NCI-H345 treated with DMSO at 0.1 percent for 48 hours (cell line): Measurements from ENCODE around the gene CNGB1.
"Not testable (repeated sequence)": the region's sequence is repeated elsewhere in the genome, so short reads cannot be mapped to it uniquely, and the experiment has no call there.

Source experiments
- DNase-seq: peaks from one replicate; lab custom pipeline; 2025; ENCODE audit not compliant: unreplicated experiment; lab: John Stamatoyannopoulos, UW

The CNGB1 gene

DNA sequence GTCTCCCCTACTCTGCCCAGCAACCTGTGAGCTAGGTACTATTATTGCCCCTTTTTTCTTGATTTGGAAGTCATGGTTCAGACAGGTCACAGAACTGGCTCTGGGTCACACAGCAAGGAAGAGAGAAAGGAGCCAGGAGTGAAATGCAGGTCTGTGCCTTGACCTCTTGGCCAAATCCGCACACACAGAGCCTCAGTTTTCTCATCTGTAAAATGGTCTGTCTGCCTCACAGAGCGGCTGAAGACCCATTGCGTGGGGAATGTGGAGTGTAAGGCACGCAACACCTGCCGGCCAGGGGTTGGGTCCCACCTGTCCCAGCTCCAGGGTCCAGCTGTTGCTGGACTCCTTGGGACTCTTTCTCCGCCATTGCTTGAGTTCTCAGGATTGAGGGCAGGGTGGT lies 32.4 kb downstream of the CNGB1 start:
- DNase-seq, result no peak

DNA sequence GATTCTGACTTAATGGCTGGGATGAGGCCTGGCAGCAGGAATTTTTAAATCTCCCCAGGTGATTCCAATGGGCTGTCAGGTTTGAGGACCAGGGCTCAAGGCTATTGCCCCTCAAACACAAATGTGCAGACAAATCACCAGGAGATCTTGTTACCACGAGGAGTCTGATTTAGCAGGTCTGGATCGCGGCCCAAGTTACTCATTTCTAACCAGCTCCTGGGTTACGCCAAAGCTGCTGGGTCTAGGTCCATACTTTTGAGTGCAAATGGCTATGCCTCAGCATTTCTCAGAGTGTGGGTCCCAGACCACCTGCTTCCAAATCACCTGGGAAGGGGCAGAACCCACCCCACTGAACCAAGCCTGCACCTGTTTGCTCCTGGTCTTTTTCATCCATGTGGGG lies 33.1 kb downstream of the CNGB1 start:
- DNase-seq, result no peak

DNA sequence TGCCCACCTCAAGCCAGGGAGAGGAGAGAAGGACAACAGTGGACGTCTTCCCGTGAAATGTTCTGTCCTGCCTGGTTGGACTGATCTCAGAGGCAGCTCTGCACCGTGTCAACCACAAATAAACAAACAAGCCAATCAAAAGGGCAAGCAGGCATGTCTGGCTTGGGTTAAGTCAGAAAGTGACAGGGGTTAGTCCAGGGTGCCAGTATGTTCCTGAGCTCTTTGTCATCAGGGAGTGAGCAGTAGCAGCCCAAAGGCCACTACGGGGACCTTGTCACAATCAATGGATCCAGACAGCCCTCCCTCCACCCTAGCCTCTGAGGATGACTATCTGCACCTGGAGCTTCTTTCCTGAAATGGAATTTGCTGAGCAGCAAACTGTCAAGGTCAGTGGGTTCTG lies 35.0 kb downstream of the CNGB1 start:
- DNase-seq, result no peak

DNA sequence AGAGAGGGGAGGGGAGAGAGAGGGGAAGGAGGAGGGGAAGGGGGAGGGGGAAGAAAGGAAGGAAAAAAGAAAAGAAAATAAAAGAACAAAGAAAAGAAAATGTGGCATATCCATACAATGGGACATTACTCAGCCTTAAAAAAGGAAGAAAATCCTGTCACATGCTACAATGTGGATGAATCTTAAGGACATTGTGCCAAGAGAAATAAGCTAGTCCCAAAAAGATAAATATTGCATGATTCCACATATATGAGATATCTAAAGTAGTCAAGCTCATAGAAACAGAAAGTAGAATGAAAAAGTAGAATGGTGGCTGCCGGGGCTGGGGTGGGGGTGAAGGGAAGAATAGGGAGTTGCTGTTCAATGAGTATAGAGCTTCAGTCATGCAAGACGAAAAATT lies 40.4 kb downstream of the CNGB1 start:
- no peak for DNase-seq

DNA sequence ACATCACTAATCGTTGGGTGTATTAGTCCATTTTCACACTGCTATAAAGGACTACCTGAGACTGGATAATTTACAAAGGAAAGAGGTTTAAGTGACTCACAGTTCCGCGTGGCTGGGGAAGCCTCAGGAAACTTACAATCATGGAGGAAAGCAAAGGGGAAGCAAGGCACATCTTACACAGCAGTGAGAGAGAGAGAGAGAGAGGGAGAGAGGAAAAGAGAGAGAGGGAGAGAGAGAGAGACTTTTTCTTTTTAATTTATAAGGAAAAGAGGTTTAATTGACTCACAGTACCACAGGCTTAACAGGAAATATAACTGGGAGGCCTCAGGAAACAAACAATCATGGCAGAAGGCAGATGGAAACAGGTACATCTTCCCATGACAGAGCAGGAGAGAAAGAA lies 41.7 kb downstream of the CNGB1 start:
- no peak for DNase-seq

DNA sequence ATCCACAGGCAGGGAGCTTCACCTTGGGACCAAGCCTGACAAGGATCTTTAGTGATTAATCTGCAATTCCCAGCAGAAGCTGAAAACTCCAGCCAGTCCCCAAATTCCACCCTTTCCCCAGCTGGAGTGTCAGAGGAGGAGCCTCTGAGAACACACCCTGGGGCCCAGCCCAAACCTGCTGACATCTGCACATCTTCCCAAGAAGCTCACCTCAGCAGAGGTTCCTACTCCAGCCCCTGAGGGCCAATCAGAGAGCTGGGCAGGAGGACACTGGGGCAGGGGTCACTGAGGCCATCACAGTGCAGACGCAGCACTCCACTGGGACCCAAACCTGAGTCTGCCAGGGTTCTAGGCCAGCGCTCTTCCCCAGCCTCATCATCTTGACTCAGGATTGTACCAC lies 44.9 kb downstream of the CNGB1 start:
- no peak for DNase-seq

DNA sequence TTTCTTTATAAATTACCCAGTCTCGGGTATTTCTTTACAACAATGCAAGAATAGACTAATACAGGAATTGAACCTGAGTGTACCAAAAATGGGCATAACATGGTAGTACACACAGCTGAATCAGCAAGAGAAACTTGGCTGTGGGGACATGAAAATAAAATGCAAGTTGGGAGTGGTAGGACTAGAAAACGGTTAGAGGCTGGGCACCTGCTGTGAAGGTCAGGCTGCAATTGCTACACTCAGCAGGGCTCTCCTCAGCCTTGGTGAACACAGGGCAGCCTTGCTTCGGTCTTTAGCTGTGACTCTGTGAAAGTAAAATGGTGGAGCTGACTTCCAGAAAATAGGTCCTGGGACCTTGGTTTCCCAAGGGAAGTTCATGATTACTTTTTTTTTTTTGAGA lies 45.6 kb downstream of the CNGB1 start:
- no peak for DNase-seq

DNA sequence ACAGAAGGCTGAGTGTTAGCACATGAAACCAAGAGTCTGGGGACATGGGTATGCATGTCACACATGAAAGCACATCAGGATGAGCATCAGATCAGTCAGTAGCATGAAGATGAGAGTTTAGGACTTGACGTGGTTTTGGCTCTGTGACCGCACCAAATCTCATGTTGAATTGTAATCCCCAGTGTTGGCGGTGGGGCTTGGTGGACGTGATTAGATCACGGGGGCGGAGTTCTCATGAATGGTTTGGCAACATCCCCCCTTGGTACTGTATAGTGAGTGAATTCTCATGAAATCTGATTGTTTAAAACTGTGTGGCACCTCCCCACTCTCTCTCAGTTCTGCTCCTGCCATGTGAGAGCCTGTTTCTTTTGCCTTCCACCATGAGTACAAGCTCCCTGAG lies 46.4 kb downstream of the CNGB1 start:
- no peak for DNase-seq

DNA sequence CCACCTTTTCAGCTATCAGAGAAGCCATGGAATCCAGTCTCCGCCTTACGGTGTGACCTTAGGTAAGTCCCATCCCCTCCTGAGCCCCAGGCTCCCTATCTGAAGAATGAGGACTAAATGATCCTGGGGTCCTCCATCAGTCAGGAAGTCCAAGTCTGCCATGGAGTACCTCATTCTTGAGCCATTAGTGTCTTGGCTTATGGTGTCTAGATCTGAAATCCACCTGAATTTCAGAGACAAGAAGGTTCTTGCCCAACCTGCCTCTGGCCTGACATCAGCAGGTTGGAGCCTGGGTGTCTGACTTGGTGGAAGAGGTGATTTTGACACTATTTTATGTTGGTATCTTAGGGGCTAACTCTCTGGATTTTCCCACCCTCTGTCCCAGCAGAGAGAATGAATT lies 47.1 kb downstream of the CNGB1 start:
- DNase-seq, result no peak

DNA sequence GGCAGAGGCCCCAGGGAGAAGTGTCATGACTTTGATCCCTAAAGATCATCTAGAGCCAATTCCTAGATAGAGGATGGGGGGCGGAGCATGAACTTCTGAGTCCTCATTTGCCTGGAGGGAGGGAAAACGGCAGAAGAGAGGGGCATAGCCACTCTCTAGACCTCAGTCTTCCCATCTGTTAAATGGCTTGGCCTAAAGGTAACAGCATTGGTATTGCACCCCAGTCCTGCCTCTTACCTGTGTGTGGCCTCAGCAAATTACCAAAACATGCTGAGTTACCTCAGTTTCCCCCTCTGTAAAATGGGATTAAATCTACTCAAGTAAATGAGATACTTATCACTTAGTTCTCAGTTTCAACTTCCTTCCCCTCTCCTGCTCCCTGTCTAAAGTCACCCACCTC lies 47.5 kb downstream of the CNGB1 start:
- DNase-seq, result no peak

DNA sequence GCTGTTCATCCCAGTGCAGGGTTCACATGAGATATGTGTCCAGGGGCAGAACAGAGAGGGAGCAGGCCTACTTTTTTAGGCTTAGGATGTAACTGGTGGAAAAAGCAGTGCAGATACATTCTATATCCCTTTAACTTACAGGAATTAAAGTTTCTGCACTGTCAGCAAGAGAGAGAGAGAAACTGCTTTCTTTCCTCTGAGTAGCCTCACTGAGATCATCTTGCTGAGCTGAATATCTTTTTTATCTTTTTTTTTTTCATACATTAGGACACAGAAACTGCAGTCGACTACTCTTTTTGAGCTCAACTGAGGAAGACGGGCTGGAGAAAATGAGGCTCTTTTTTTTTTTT lies 50.1 kb downstream of the CNGB1 start:
- no peak for DNase-seq

DNA sequence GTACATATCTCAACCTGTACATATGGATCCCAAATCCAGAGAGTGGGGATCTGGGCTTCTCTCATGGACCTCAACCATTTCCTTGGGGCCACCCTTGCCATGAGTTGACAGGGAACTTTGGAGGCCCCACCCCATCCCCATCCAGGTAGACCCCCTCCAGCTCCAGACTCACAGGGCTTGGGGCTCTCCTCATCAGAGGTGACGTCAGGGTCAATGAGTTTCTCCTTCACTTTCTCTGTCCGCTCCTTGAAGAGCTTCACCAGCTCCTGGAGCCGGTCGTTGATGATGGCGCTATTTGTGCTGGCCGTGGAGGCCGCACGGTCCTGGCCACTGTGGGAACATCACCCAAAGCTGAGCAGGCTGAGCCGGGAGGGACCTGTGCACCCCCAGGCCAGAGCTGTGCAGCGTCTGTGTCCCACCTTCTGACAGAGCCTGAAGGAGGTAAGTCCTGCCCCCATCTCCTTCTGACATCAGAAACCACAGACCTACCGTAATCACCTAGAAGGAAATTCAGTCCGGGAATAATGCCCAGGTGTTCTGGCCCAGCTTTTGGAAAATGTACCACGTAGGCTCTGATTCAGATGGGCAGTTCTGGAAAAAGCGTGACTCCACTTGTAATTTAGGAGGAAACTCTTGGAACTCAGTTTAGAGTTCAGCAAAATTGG lies 50.6 kb downstream of the CNGB1 start:
- DNase-seq, result no peak

DNA sequence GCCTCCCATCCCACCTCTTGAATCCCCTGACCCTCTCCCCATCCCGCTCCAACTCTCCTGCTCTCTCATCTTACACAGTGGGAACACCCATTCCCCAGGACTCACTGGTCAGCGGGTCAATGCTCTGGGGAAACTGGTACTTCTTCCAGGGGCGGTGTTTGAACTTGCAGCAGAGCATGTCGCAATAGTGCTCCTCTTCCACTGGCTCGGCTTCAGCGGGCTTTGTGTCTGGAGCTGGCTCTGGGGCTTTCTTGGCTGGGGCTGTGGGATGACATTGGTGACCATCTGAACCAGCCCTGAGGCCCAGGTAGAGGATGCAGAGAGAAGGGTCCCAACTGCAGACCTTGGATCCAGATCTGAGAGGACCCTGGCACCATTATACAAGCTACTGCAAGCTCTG lies 51.9 kb downstream of the CNGB1 start:
- no peak for DNase-seq

DNA sequence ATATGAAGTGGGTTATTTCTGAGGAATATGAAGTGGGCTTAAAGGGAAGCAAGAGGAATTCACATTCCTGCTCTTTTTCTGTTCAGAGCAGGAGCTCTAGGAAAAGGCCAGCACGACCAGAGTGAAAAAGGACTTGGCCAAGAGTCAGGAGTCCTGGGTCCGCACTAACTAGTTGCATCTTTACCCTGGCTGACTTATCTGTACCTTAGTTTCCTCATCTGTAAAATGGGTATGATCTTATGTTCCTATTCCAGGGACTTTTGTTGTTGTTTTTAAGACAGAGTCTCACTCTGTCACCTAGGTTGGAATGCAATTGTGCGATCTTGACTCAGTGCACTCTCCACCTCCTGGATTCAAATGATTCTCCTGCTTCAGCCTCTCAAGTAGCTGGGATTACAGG lies 52.5 kb downstream of the CNGB1 start:
- no peak for DNase-seq

DNA sequence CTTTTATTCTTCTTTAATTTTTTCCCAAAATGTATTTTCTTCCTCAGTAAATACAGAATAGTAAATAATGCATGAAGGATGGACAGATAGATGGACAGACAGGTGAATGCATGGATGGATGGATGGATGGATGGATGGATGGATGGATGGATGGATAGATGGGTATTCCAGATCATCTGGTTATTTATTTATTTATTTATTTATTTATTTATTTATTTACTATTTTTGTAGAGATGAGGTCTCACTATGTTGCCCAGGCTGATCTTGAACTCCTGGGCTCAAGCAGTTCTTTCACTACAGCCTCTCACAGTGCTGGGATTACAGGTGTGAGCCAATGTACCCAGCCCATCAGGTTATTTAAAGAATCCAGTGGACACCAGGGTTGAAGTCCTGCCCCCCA lies 53.0 kb downstream of the CNGB1 start:
- DNase-seq, result not testable (repeated sequence)

DNA sequence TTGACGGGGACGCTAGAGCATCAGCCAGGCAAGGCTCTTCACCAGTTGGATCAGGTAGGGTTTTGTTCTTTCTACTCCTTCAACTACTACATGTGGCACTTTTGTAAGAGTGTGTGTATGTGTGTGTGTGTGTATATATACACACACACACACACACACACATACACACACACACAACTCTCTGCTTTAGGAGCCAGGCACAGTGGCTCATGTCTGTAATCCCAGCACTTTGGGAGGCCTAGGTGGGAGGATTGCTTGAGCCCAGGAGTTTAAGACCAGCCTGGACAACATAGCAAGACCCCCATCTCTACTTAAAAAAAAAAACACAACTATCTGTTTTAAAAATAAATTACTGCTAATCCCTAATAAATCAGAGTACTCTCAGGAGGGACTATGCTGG lies 53.4 kb downstream of the CNGB1 start:
- DNase-seq, result not testable (repeated sequence)

DNA sequence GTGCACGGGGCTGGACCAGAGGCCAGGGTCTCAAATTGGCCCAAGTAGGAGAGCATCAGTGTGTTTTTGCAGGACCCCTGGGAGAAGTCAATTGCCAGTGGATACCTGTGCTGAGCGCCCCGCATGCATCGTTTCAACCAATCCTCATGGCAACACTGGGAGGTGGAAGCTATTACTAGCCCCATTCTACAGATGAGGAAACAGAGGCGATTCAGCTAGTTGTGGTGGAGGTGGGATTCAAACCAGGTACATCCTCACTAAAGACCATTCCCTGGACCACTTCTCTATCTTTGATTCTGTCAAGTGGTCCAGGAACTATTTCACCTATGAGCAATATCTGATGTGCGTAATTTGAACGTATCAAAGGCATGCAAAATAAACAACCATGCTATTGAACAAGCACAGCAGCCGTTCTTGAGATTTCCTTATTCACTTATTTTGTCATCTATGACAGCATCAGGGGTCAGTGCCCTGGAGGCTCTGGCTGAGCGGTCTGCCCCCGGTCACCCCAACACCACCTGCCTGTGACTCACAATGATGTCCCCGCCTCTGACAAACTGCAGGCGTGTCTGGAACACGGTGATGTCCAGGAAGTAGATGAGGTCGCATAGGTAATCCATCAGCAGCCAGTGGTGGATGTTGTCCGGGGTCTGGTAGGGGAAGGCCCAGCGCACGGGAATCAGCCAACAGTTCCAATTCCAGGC lies 54.0 kb downstream of the CNGB1 start:
- no peak for DNase-seq

DNA sequence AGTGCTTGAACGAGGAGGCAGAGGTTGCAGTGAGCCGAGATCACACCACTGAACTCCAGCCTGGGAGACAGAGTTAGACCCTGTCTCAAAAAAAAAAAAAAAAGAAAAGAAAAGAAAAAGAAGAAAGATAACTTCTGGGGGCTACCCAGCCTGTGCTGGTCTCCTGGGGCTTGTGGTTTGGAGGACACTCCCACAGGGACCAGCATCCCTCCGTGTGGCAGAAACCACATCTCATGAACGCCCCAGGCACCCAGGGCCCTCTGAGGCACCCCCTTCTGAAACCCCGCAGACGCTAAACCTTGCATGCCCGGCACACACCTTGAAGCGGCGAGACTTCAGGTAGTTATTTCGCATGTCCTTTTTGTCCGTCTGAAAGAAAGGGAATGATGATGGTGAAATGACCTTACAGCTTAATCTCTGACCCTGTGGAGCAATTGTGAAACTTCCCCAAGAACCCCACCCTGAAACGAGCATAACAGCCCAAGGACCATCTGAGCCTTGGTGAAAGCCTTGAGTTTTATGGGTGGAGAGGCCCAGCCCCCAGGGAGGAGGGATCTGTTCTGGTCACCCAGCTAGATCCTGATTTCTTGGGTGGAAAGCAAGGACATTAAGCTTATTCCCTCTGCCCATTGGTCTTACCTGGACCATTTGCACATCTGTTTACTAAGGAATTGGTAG lies 55.0 kb downstream of the CNGB1 start:
- no peak for DNase-seq

DNA sequence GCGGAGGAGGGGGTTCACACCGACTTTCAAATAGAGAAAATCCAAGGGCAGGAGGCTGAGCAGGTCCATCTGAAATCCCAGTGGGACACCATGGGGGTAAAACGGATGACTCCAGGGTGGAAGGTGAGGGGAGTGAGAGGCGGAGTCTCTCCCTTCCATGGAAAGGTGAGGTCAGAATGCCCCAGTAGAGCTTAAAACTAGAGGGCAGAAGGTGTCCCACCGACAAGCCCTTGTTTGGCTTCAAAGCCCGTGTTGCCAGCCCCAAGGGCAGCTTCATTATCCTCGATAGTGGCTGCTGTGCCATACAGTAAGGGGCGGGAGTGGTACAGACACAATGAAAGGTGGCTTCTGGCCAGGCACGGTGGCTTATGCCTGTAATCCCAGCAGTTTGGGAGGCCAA lies 55.7 kb downstream of the CNGB1 start:
- DNase-seq, result no peak

DNA sequence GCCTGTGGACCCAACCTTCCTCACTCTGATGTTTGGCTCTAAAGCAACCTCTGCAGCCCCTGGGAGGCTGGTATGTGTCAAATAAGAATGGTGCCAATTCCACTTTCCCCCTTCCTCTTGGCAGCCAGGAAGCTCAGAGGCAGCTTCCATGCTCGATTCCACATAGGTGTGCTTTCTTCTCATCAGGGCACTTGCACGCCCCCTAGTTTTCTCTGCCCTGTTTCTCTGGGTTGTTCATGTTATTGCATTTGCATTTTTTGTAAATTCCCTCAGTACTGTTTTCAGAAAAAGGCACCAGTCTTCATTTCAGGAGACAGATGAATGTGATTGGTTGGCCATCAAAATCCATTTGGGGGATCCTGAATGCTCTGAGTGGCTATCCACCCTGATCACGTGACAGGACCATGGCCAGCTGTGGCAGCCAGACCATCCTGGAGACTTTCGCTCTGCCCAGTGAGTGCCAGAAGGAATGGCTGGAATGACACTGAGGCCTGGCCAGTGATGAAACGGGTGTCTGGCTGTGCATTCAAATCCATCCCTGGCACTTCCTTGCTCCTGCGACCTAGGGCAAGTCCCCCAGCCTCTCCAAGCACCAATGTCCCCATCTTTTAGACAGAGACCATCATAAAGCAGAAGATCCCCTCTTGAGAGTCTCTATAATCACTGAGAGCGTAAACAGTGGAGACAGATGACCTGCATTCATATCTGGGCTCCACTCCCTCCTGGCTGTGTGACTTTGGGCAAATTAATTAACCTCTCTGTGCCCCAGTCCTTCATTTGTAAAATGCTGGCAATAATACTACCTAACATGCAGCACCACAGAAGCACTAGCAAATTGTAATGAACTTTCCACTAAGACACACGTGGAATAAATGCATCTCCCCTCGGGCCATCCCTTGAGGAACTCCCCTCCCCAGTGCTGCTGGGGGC lies 56.4 kb downstream of the CNGB1 start:
- DNase-seq, result no peak

DNA sequence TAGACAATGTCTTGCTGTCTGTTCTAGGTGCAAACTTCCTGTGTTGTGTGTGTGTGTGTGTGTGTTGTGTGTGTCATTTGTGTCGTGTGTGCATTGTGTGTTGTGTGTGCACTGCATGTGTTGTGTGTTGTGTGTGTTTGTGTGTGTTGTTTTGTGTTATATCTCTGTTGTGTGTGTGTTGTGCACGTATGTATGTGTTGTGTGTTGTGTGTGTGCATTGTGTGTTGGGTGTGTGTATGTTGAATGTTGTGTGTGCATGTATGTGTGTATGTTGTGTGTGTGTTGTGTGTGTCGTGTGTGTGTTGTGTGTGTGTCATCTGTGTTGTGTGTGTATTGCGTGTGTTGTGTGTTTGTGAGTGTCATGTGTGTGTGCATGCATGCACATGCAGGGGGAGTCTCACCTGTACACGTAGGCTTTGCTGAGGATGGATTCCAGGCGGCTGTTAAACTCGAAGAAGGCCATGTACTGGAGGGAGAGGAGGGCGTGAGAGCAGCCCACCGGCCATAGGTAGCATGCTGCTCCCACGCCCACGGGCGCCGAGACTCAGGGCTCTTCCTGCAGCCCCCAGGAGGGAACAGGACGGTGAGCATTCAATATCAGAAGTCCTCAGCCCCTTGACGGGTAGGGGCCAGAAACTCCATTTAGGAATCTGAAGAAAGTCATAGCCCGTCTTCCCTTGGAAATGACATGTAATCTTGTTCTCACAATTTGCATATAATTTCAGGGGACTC lies 58.2 kb downstream of the CNGB1 start:
- no peak for DNase-seq
